Liver (tissue), 9 donors: ENCODE results near the gene ANKRD30B. TPM values are rescaled to one million over a fixed set of nuclear protein-coding genes. Genes with fewer than 3 reads are reported as not detected.
"Not testable (repeated sequence)": the region's sequence is repeated elsewhere in the genome, so short reads cannot be mapped to it uniquely, and the experiment has no call there.

Experiments used
- DNase-seq: peaks from one replicate; pipeline ENCODE4 v3.0.0-alpha.2; 2017; ENCODE audit warnings: low spot score
- H3K27ac ChIP-seq, 2 donors: one replicate each; pipeline ENCODE4 v1.7.0; 2013; ENCODE audit warnings: inconsistent platforms in 2 of 2, low read length in 2 of 2, control low read depth in 1 of 2, low read depth in 1 of 2, mild to moderate bottlenecking in 1 of 2
- H3K27me3 ChIP-seq, 4 donors: one replicate each; pipeline versions ENCODE4 v1.6.1 to v1.7.0; 2013; ENCODE audit warnings: low read length in 3 of 4, inconsistent platforms in 1 of 4, mild to moderate bottlenecking in 1 of 4, moderate library complexity in 1 of 4; ENCODE audit not compliant: control insufficient read depth in 4 of 4, insufficient read depth in 4 of 4
- H3K36me3 ChIP-seq, 4 donors: one replicate each; pipeline versions ENCODE4 v1.6.1 to v1.7.0; 2013; ENCODE audit warnings: low read length in 3 of 4, mild to moderate bottlenecking in 3 of 4, low read depth in 1 of 4, moderate library complexity in 1 of 4; ENCODE audit not compliant: control insufficient read depth in 4 of 4, insufficient read depth in 3 of 4
- H3K4me1 ChIP-seq, 4 donors: one replicate each; pipeline versions ENCODE4 v1.6.1 to v1.7.0; 2013; ENCODE audit warnings: low read length in 3 of 4, mild to moderate bottlenecking in 3 of 4, moderate library complexity in 1 of 4; ENCODE audit not compliant: control insufficient read depth in 4 of 4, insufficient read depth in 4 of 4
- H3K4me3 ChIP-seq, 3 donors: one replicate each; pipeline versions ENCODE4 v1.6.1 to v1.7.0; 2013; ENCODE audit warnings: low read length in 3 of 3, control low read depth in 1 of 3, low read depth in 1 of 3, mild to moderate bottlenecking in 1 of 3
- H3K9ac ChIP-seq, 2 donors: one replicate each; pipeline ENCODE4 v1.7.0; 2013; ENCODE audit warnings: low read length in 2 of 2, mild to moderate bottlenecking in 2 of 2, moderate library complexity in 2 of 2, control low read depth in 1 of 2, low read depth in 1 of 2
- H3K9me3 ChIP-seq, 4 donors: one replicate each; pipeline versions ENCODE4 v1.6.1 to v1.7.0; 2013; ENCODE audit warnings: low read length in 3 of 4; ENCODE audit not compliant: control insufficient read depth in 4 of 4
- WGBS: extraction: QIAGEN DNeasy Blood & Tissue Kit; methylation state at CpG from one replicate; pipeline ENCODE4 v1.1.7; 2013; 5-methylcytosine and 5-hydroxymethylcytosine counted together
- polyA plus RNA-seq, 2 donors: library from polyadenylated mRNA; stranded (reverse) in 1 of 2; unstranded in 1 of 2; fragments of 200-250 nt in 1 of 2; fragments of >200 nt in 1 of 2; fragmentation: Nextera tagmentation in 1 of 2; extraction: Ambion mirVana in 1 of 2; gene quantifications; one replicate each; pipeline versions ENCODE4 v1.2.1 to v1.2.3, GENCODE V29; 2013 to 2015
- total RNA-seq, 2 donors: library from RNA; depleted of rRNA; stranded (reverse); fragments of >200 nt; gene quantifications; one replicate each; pipeline ENCODE4 v1.2.3, GENCODE V29; 2014
- donor health status: healthy.
- donor health status: healthy.
- donor health status: healthy.
- donor health status: healthy.
- donor health status: healthy.

Gene ANKRD30B
- total and polyA plus RNA-seq, 4 donors, result not detected

DNA sequence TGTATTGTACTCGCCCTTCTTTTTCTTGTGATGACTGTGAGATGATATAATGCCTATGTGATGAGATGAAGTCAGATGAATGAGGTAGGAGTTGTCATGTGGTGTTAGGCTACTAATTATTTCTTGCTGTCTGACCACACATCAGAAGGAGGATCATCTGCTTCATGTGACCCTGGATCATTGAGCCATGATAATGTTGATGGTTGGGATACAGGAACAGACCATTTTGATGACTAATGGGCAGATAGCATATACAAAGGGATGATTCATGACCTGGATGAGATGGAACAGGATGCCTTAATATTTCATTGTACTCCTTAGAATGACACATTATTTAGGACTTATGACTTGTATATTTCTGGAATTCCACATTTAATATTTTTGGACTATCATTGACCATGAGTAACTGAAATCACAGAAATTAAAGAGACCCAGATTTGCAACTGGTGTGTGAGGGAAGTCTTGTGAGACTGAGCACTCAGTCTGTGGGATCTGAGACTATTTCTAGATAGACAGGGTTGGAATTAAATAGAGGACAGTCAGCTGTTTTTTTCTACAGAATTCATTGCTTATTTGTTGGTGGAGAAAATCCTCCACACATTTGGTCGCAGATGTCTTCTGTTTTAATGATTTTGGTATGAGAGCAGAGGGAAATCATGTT lies 79.1 kb downstream of the ANKRD30B start:
- not testable (repeated sequence) for H3K27me3 ChIP-seq, H3K4me1 ChIP-seq, H3K9me3 ChIP-seq, H3K36me3 ChIP-seq, H3K27ac ChIP-seq, H3K4me3 ChIP-seq, DNase-seq, H3K9ac ChIP-seq
- WGBS, result 62% methylated on average over 2 of the region's 2 CpGs

DNA sequence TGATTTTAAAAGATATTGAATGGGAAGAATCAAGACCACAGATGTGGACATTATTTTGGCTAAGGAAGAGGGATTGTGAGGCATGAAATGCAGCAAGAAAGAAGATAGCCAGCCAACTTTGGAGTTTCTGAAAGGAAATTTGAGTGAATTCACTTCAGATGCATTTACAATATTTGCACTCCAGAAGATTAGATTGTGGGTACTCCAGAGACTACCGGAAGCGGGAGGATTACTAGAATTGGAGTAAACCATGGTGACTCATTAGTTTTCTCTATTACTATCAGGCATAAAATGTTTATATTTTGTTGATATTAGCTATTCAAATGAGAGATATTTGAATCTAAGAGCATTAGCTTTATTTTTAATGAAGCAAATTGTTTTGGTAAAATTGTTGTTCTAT lies 93.6 kb downstream of the ANKRD30B start:
- H3K36me3 ChIP-seq, H3K9me3 ChIP-seq, H3K4me3 ChIP-seq, DNase-seq, H3K27me3 ChIP-seq, H3K27ac ChIP-seq, H3K4me1 ChIP-seq, H3K9ac ChIP-seq: not testable (repeated sequence)
- 87% methylated on average over 2 of the region's 2 CpGs for WGBS

- not testable (repeated sequence) for DNase-seq, H3K4me3 ChIP-seq
- 68% methylated on average over 2 of the region's 2 CpGs for WGBS
These were observed 103.6 kb downstream of the ANKRD30B start for GRCh38 chr18:14851533-14851932.

DNA sequence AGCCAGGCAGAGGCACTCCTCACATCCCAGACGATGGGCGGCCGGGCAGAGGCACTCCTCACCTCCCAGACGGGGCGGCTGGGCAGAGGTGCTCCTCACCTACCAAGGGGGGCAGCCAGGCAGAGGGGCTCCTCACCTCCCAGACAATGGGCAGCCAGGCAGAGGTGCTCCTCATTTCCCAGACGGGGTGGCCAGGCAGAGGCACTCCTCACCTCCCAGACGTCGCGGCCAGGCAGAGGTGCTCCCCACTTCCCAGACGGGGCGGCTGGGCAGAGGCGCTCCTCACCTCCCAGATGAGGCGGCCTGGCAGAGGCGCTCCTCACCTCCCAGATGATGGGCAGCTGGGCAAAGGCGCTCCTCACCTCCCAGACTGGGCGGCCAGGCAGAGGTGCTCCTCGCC lies 107.7 kb downstream of the ANKRD30B start:
- not testable (repeated sequence) for H3K9ac ChIP-seq, H3K27ac ChIP-seq, H3K4me1 ChIP-seq, DNase-seq, H3K9me3 ChIP-seq, H3K36me3 ChIP-seq, H3K4me3 ChIP-seq, H3K27me3 ChIP-seq
- 95% methylated on average over 17 of the region's 17 CpGs for WGBS

More at GRCh38 chr18:14851533-14851932, 103.6 kb downstream of the ANKRD30B start:
- not testable (repeated sequence) for H3K4me1 ChIP-seq, H3K36me3 ChIP-seq, H3K27ac ChIP-seq, H3K9ac ChIP-seq, H3K9me3 ChIP-seq, H3K27me3 ChIP-seq

GRCh38 chr18:14856256-14856655 lies 108.3 kb downstream of the ANKRD30B start:
- H3K27ac ChIP-seq, H3K36me3 ChIP-seq, H3K4me1 ChIP-seq, H3K4me3 ChIP-seq, H3K9ac ChIP-seq, H3K9me3 ChIP-seq, DNase-seq, H3K27me3 ChIP-seq: not testable (repeated sequence)
- 96% methylated on average over 9 of the region's 20 CpGs for WGBS

DNA sequence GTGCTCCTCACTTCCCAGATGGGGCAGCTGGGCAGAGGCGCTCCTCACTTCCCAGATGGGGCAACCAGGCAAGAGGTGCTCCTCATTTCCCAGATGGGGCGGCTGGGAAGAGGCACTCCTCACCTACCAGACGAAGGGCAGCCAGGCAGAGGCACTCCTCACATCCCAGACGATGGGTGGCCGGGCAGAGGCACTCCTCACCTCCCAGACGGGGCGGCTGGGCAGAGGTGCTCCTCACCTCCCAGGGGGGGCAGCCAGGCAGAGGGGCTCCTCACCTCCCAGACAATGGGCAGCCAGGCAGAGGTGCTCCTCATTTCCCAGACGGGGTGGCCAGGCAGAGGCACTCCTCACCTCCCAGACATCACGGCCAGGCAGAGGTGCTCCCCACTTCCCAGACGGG lies 110.5 kb downstream of the ANKRD30B start:
- H3K9ac ChIP-seq, H3K9me3 ChIP-seq, H3K27ac ChIP-seq, H3K4me3 ChIP-seq, DNase-seq, H3K4me1 ChIP-seq, H3K36me3 ChIP-seq, H3K27me3 ChIP-seq: not testable (repeated sequence)
- 99% methylated on average over 4 of the region's 10 CpGs for WGBS

- H3K9ac ChIP-seq, H3K36me3 ChIP-seq, DNase-seq, H3K4me3 ChIP-seq, H3K27me3 ChIP-seq, H3K4me1 ChIP-seq, H3K27ac ChIP-seq, H3K9me3 ChIP-seq: not testable (repeated sequence)
- 93% methylated on average over 15 of the region's 15 CpGs for WGBS
These were observed 112.0 kb downstream of the ANKRD30B start for GRCh38 chr18:14859995-14860394.

- not testable (repeated sequence) for H3K4me1 ChIP-seq, DNase-seq, H3K4me3 ChIP-seq, H3K9me3 ChIP-seq, H3K9ac ChIP-seq, H3K27me3 ChIP-seq, H3K27ac ChIP-seq, H3K36me3 ChIP-seq
- 91% methylated on average over 15 of the region's 15 CpGs for WGBS
These were observed 118.5 kb downstream of the ANKRD30B start for GRCh38 chr18:14866426-14866825.

DNA sequence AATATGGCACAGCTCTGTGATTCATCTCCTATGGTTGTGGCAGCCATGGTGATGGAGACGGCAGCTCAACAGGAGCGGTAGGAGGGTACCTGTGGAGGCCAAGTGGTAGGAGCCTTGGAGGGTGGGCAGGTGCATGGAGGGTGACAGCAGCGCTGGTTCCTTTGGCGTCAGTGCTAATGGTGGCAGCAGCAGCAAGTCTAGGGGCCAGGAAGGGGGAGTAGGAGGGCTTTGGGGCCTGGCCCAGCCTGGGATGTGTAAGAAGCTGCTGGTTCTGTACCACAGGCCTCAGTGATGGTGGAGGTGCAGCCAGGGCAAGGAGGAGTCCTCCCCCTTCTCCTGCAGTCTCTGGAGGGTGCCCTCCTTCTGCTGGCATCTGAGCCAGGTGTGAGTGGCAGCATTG lies 120.0 kb downstream of the ANKRD30B start:
- not testable (repeated sequence) for H3K9me3 ChIP-seq, DNase-seq

More for the DNA sequence above, 120.0 kb downstream of the ANKRD30B start:
- H3K27me3 ChIP-seq, H3K4me1 ChIP-seq, H3K36me3 ChIP-seq, H3K27ac ChIP-seq, H3K4me3 ChIP-seq, H3K9ac ChIP-seq: not testable (repeated sequence)
- WGBS, result 93% methylated on average over 4 of the region's 4 CpGs
